HG02973 (cell line): ENCODE measurements around the gene PRRX2.

Source experiments
- ATAC-seq: cut with Tn5 transposase; IDR thresholded peaks from one replicate; pipeline ENCODE4 v1.9.1; 2021; ENCODE audit warnings: moderate library complexity; ENCODE audit not compliant: unreplicated experiment

Gene PRRX2

GRCh38 chr9:129676975-129677374 is 11.5 kb downstream of the PRRX2 start:
- ATAC-seq, result no peak

GRCh38 chr9:129677456-129677855 is 12.0 kb downstream of the PRRX2 start:
- ATAC-seq, result no peak

GRCh38 chr9:129678844-129679243 is 13.4 kb downstream of the PRRX2 start:
- no peak for ATAC-seq

- ATAC-seq, result no peak
Measured at GRCh38 chr9:129679537-129679936, 14.1 kb downstream of the PRRX2 start.

GRCh38 chr9:129681924-129682323 is 16.5 kb downstream of the PRRX2 start:
- ATAC-seq, result no peak

- ATAC-seq, result no peak
Measured at GRCh38 chr9:129682381-129682780, 16.9 kb downstream of the PRRX2 start.

GRCh38 chr9:129685220-129685932 is 19.9 kb downstream of the PRRX2 start:
- ATAC-seq, result no peak

- no peak for ATAC-seq
Measured at GRCh38 chr9:129685933-129686259, 20.4 kb downstream of the PRRX2 start.

GRCh38 chr9:129686736-129687135 is 21.3 kb downstream of the PRRX2 start:
- ATAC-seq, result no peak

- ATAC-seq, result no peak
Measured at GRCh38 chr9:129687391-129687790, 21.9 kb downstream of the PRRX2 start.

- ATAC-seq, result no peak
Measured at GRCh38 chr9:129688285-129689043, 23.0 kb downstream of the PRRX2 start.

GRCh38 chr9:129692534-129692933 is 27.1 kb downstream of the PRRX2 start:
- no peak for ATAC-seq

- ATAC-seq, result no peak
Measured at GRCh38 chr9:129693741-129694140, 28.3 kb downstream of the PRRX2 start.

GRCh38 chr9:129694243-129694646 is 28.8 kb downstream of the PRRX2 start:
- no peak for ATAC-seq

- no peak for ATAC-seq
Measured at GRCh38 chr9:129695870-129696269, 30.4 kb downstream of the PRRX2 start.

- ATAC-seq, result no peak
Measured at GRCh38 chr9:129696944-129697655, 31.7 kb downstream of the PRRX2 start.

GRCh38 chr9:129697656-129698253 is 32.3 kb downstream of the PRRX2 start:
- no peak for ATAC-seq

GRCh38 chr9:129698254-129698757 is 32.9 kb downstream of the PRRX2 start:
- no peak for ATAC-seq

GRCh38 chr9:129701054-129701453 is 35.6 kb downstream of the PRRX2 start:
- no peak for ATAC-seq

GRCh38 chr9:129701549-129701948 is 36.1 kb downstream of the PRRX2 start:
- ATAC-seq, result no peak
